ENCODE measurements around the gene CDX1.

Gene CDX1

DNA sequence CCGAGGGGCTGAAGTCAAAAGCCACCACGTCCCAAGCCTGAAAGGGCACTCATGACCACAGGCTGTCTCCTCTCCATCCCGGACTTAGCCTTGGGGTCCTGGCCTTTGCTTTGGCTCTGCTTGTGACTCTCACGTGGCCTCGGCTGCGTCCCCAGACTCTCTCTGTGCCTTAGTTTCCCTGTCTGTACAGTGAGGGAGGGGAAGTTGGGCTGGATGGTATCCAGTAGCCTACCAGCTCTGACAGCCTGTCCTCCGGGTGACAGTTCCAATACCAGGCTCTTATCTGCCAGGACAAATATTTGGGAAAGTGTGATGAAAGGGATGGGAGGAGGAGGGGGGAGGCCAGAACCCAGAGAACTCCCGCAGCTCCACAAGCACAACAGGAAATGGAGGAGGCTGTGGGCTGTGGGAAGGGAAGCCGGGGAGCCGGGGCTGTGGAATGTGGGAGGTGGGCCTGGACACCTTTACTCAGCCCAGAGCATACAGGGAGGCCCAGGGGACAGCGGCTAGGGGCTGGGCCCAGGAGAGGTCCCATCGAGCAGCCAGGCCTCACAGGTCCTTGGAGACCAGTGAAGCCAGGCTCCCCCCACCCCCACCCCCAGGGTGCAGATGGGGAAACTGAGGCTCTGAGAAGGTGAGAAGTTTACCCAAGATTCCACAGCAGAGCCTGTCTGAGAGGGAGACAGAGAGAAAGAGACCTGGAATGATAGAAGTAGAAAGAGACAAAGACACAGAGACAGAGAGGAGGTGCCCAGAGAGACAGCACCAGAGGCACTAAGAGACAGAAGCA is 29.2 kb upstream of the CDX1 start:
- TF ChIP-seq CTCF (conservative IDR thresholded peaks at IDR 0.05; ENCODE audit: low read depth, low read length): no peak
- no peak overlapping the region for H3K4me3 ChIP-seq (ENCODE audit: low read depth, low read length)
- DNase-seq (ENCODE audit: low read depth): peak; percentile 80

- peak; percentile 64 for DNase-seq (ENCODE audit: low read depth)
- no peak overlapping the region for H3K4me3 ChIP-seq (ENCODE audit: low read depth, low read length)
- no peak for TF ChIP-seq CTCF (conservative IDR thresholded peaks at IDR 0.05; ENCODE audit: low read depth, low read length)
Measured at GRCh38 chr5:150137997-150138396, 28.6 kb upstream of the CDX1 start.

- H3K4me3 ChIP-seq (ENCODE audit: low read depth, low read length): peak overlapping the region; percentile 16
- no peak for TF ChIP-seq CTCF (conservative IDR thresholded peaks at IDR 0.05; ENCODE audit: low read depth, low read length)
- DNase-seq (ENCODE audit: low read depth): peak; percentile 93
Measured at GRCh38 chr5:150138551-150139265, 27.9 kb upstream of the CDX1 start.

- peak; percentile 90 for DNase-seq (ENCODE audit: low read depth)
- no peak overlapping the region for H3K4me3 ChIP-seq (ENCODE audit: low read depth, low read length)
- no peak for TF ChIP-seq CTCF (conservative IDR thresholded peaks at IDR 0.05; ENCODE audit: low read depth, low read length)
Measured at GRCh38 chr5:150139334-150139733, 27.2 kb upstream of the CDX1 start.

DNA sequence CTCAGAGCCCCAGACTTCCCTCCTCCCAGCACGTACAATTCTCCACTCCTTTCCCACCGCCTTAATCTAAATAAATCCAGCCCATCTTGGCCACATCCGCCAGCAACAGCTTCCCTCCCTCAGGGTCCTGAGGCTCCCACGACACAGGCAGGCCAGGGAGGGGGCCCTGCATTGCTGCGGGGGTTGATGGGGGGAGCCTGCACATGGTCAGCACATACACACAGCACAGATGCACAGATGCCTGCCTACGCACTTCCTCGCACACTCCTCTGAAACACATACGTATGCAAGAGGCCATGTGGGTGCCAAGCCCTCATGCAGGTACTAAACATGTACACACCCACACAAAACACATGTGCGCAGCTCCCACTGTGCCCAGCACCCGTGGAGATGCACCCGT is 25.7 kb upstream of the CDX1 start:
- no peak for TF ChIP-seq CTCF (conservative IDR thresholded peaks at IDR 0.05; ENCODE audit: low read depth, low read length)
- H3K4me3 ChIP-seq (ENCODE audit: low read depth, low read length): no peak overlapping the region
- peak; percentile 95 for DNase-seq (ENCODE audit: low read depth)

- no peak overlapping the region for H3K4me3 ChIP-seq (ENCODE audit: low read depth, low read length)
- peak; percentile 88 for DNase-seq (ENCODE audit: low read depth)
- TF ChIP-seq CTCF (conservative IDR thresholded peaks at IDR 0.05; ENCODE audit: low read depth, low read length): no peak
Measured at GRCh38 chr5:150141544-150142184, 24.9 kb upstream of the CDX1 start.
